ENCODE measurements around the gene PAX9.

The PAX9 gene

DNA sequence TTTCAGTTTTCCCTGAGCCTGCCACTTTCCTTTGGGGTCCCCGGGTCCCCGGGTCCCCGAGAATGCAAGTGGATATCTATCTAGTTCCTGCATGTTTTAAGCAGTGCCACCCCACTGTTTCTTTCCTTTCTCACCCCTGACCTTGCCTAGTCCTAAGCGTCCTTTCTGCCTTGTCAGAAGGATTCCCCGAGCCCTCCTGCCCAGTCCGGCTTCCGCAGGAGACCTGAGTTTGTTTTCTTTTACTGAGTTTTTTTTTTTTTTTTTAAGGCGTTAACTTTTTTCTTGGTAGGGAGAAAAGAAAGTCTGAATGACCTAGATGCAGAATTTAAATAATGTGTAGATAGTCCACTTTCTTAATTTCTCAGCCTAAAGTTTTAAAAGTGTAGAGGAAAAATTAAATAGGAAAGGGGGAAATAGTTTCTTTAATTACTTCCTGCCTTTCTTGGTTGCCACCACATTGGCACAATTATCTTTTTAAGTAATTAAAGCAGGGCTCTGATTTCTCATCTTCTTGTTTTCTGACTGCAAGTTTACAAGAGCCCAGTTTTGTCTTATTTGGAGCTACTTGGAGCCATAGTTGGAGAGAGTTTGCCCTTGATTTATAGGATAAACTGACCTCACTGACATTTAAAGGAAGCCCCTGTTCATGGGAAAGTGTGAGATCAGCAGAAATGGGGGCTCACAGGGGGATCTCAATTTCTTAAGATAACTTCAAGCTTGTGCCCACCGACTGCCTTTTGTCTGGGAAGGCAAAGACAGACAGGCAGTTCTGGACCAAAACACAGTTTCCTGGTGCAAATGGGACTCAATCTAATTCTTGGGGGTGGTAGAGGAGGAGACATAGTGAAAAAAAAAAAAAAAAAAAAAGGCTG is 2.9 kb downstream of the PAX9 start:
- no peak for ATAC-seq
- no peak for TF ChIP-seq ISL1 (CRISPR knock-in tag; IDR thresholded peaks at IDR 0.05)
- no peak for TF ChIP-seq SNAI2 (CRISPR knock-in tag; IDR thresholded peaks at IDR 0.05)
- TF ChIP-seq ZNF565 (CRISPR knock-in tag; conservative IDR thresholded peaks at IDR 0.05; ENCODE audit: low read depth): no peak
- no peak for TF ChIP-seq BACH2 (CRISPR knock-in tag; IDR thresholded peaks at IDR 0.05; ENCODE audit: borderline replicate concordance)
- TF ChIP-seq ZNF8 (CRISPR knock-in tag; IDR thresholded peaks at IDR 0.05): no peak
- no peak for TF ChIP-seq GLIS3 (CRISPR knock-in tag; IDR thresholded peaks at IDR 0.05)
- no peak for TF ChIP-seq ARNTL (CRISPR knock-in tag; IDR thresholded peaks at IDR 0.05; ENCODE audit: borderline replicate concordance, low read depth)

DNA sequence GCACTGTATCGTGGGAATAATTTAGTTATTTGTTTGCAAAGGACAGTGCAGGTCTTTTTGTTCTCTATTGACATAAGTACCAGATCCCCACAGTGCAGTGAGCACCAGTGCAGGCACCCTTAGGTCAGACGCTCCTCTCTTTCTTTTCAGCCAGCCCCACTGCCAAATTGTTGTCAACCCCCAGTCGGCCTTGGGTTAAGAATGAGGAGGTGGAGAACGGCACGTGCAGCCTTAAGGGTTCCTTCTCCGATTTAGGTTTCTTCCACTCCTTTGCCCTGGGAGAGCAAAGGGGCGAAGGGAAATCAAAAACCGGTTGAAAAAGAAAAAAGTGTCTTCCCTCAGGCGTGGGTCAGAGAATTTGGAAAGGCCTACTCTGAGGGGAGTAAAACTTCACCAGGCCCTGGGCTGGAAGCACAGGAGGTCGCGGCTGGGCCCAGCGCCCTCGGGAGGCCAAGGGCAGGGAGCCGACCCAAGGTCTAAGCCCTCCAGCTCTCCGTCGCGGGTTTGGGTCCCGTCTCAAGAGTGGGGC is 4.3 kb downstream of the PAX9 start:
- no peak for ATAC-seq
- TF ChIP-seq ZFP30 (CRISPR knock-in tag; IDR thresholded peaks at IDR 0.05) (no peak), ZNF8 (CRISPR knock-in tag; IDR thresholded peaks at IDR 0.05) (no peak), ISL1 (CRISPR knock-in tag; IDR thresholded peaks at IDR 0.05) (no peak), RARB (CRISPR knock-in tag; IDR thresholded peaks at IDR 0.05) (no peak), ZNF565 (CRISPR knock-in tag; conservative IDR thresholded peaks at IDR 0.05; ENCODE audit: low read depth) (no peak), SNAI2 (CRISPR knock-in tag; IDR thresholded peaks at IDR 0.05) (no peak), ESRRG (CRISPR knock-in tag; IDR thresholded peaks at IDR 0.05) (no peak), BACH2 (CRISPR knock-in tag; IDR thresholded peaks at IDR 0.05; ENCODE audit: borderline replicate concordance) (no peak), PPARA (CRISPR knock-in tag; IDR thresholded peaks at IDR 0.05; ENCODE audit: borderline replicate concordance) (no peak), ZFP3 (CRISPR knock-in tag; IDR thresholded peaks at IDR 0.05) (no peak), ZC3H10 (CRISPR knock-in tag; IDR thresholded peaks at IDR 0.05) (no peak), ARNTL (CRISPR knock-in tag; IDR thresholded peaks at IDR 0.05; ENCODE audit: borderline replicate concordance, low read depth) (no peak), TCF4 (CRISPR knock-in tag; IDR thresholded peaks at IDR 0.05; ENCODE audit: borderline replicate concordance) (no peak)
- TF ChIP-seq, protein P1, sequence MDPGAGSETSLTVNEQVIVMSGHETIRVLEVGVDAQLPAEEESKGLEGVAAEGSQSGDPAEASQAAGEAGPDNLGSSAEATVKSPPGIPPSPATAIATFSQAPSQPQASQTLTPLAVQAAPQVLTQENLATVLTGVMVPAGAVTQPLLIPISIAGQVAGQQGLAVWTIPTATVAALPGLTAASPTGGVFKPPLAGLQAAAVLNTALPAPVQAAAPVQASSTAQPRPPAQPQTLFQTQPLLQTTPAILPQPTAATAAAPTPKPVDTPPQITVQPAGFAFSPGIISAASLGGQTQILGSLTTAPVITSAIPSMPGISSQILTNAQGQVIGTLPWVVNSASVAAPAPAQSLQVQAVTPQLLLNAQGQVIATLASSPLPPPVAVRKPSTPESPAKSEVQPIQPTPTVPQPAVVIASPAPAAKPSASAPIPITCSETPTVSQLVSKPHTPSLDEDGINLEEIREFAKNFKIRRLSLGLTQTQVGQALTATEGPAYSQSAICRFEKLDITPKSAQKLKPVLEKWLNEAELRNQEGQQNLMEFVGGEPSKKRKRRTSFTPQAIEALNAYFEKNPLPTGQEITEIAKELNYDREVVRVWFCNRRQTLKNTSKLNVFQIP (CRISPR knock-in tag; IDR thresholded peaks at IDR 0.05; ENCODE audit: borderline replicate concordance, low read depth): no peak
- TF ChIP-seq, protein P2, sequence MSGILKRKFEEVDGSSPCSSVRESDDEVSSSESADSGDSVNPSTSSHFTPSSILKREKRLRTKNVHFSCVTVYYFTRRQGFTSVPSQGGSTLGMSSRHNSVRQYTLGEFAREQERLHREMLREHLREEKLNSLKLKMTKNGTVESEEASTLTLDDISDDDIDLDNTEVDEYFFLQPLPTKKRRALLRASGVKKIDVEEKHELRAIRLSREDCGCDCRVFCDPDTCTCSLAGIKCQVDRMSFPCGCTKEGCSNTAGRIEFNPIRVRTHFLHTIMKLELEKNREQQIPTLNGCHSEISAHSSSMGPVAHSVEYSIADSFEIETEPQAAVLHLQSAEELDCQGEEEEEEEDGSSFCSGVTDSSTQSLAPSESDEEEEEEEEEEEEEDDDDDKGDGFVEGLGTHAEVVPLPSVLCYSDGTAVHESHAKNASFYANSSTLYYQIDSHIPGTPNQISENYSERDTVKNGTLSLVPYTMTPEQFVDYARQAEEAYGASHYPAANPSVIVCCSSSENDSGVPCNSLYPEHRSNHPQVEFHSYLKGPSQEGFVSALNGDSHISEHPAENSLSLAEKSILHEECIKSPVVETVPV (CRISPR knock-in tag; IDR thresholded peaks at IDR 0.05): no peak

- TF ChIP-seq ISL1 (CRISPR knock-in tag; IDR thresholded peaks at IDR 0.05): no peak
- TF ChIP-seq TCF4 (CRISPR knock-in tag; IDR thresholded peaks at IDR 0.05; ENCODE audit: borderline replicate concordance): no peak
- TF ChIP-seq PPARA (CRISPR knock-in tag; IDR thresholded peaks at IDR 0.05; ENCODE audit: borderline replicate concordance): no peak
- TF ChIP-seq, protein P3, sequence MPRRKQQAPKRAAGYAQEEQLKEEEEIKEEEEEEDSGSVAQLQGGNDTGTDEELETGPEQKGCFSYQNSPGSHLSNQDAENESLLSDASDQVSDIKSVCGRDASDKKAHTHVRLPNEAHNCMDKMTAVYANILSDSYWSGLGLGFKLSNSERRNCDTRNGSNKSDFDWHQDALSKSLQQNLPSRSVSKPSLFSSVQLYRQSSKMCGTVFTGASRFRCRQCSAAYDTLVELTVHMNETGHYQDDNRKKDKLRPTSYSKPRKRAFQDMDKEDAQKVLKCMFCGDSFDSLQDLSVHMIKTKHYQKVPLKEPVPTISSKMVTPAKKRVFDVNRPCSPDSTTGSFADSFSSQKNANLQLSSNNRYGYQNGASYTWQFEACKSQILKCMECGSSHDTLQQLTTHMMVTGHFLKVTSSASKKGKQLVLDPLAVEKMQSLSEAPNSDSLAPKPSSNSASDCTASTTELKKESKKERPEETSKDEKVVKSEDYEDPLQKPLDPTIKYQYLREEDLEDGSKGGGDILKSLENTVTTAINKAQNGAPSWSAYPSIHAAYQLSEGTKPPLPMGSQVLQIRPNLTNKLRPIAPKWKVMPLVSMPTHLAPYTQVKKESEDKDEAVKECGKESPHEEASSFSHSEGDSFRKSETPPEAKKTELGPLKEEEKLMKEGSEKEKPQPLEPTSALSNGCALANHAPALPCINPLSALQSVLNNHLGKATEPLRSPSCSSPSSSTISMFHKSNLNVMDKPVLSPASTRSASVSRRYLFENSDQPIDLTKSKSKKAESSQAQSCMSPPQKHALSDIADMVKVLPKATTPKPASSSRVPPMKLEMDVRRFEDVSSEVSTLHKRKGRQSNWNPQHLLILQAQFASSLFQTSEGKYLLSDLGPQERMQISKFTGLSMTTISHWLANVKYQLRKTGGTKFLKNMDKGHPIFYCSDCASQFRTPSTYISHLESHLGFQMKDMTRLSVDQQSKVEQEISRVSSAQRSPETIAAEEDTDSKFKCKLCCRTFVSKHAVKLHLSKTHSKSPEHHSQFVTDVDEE (CRISPR knock-in tag; IDR thresholded peaks at IDR 0.05): no peak
- TF ChIP-seq ZFP30 (CRISPR knock-in tag; IDR thresholded peaks at IDR 0.05): no peak
- no peak for TF ChIP-seq ZNF70 (CRISPR knock-in tag; IDR thresholded peaks at IDR 0.05)
- no peak for TF ChIP-seq ZFP3 (CRISPR knock-in tag; IDR thresholded peaks at IDR 0.05)
- TF ChIP-seq ESRRG (CRISPR knock-in tag; IDR thresholded peaks at IDR 0.05): no peak
- TF ChIP-seq, protein P1 (CRISPR knock-in tag; IDR thresholded peaks at IDR 0.05; ENCODE audit: borderline replicate concordance, low read depth): no peak
- no peak for ATAC-seq
Measured at GRCh38 chr14:36666416-36667206, 5.0 kb downstream of the PAX9 start.

Measured in SK-N-SH treated with all-trans-retinoic acid at 6 μM for 48 hours (cell line).